ENCODE data around the gene ECT2. TPM values are rescaled to one million over a fixed set of nuclear protein-coding genes. Genes with fewer than 3 reads are reported as not detected.
"Not testable (repeated sequence)": the region's sequence is repeated elsewhere in the genome, so short reads cannot be mapped to it uniquely, and the experiment has no call there.

ECT2 gene
- total RNA-seq, 1 donor from 2014 or later: 4.2 TPM

GRCh38 chr3:172844428-172844827, 93.9 kb downstream of the ECT2 start:
- ATAC-seq (ENCODE audit: poor library complexity): no peak
- no peak for DNase-seq
- intact Hi-C loops (cut with DNase I): no loop called here

- intact Hi-C loops (cut with DNase I): no loop called here
- no peak for ATAC-seq (ENCODE audit: poor library complexity)
Measured at GRCh38 chr3:172846103-172846561, 95.6 kb downstream of the ECT2 start.

GRCh38 chr3:172846706-172847105, 96.2 kb downstream of the ECT2 start:
- DNase-seq (no peak), ATAC-seq (ENCODE audit: poor library complexity) (no peak)
- intact Hi-C loops (cut with DNase I): no loop called here

More at GRCh38 chr3:172846103-172846561, 95.6 kb downstream of the ECT2 start:
- no peak for DNase-seq

DNA sequence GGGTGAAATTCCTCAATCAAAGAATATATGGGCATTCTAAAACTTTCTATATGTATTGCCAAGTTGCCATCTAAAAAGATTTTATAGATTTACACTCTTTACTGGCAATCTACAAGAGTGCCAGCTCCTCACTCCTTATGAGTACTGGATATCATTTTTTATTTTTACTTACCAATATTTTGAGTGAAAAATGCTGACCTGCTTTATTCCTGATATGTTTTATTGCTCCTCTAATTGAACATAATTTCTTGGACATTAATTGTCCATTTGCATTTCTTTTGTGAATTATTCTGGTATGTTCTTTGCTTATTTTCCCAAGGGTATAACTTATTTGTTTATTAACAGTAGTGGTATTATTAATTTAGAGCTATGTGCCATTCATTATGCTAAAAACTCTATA, 96.8 kb downstream of the ECT2 start:
- ATAC-seq (ENCODE audit: poor library complexity) (no peak), DNase-seq (no peak)
- intact Hi-C loops (cut with DNase I): no loop called here

DNA sequence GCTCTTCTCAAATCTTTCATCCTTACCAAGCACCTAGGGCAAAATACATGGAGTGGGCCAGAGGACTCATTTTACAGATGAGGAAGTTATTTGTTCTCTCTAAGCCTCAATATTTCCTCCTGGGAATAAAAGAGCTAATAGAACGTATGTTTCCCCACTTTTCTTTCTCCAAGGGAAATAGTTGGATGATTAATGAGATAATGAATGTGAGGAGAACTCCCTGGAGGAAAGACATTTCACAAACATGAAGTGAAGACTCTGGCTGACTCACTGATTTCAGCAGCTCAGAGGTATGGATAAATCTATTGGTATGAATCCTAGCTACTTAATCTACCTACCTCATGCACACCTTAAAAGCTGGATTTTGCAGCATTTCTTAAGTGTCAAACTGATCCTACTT, 98.4 kb downstream of the ECT2 start:
- no peak for ATAC-seq (ENCODE audit: poor library complexity)
- no peak for DNase-seq
- intact Hi-C loops (cut with DNase I): no loop called here

GRCh38 chr3:172853005-172853404, 102.5 kb downstream of the ECT2 start:
- no peak for ATAC-seq (ENCODE audit: poor library complexity)
- intact Hi-C loops (cut with DNase I): no loop called here
- DNase-seq: no peak

- intact Hi-C loops (cut with DNase I): no loop called here
- DNase-seq (no peak), ATAC-seq (ENCODE audit: poor library complexity) (no peak)
Measured at GRCh38 chr3:172853921-172854666, 103.6 kb downstream of the ECT2 start.

DNA sequence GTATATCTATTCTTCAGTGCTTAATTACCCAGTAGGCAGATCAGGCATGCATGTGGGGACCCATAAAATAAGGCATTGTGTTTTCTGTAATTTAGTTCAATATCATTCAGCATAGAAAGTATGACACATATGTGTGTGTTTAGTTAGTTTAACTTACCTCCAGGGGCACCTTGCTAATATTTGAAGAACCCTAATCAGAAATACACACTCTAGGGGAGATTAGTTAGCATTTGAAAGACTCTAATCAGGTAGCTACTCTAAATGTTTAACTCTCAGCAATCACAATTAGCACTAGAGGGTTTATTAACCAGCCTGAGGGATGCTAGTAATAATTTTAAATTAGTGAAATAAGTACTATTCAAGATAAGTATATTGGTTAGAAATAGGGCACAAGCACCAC, 104.5 kb downstream of the ECT2 start:
- DNase-seq (no peak), ATAC-seq (ENCODE audit: poor library complexity) (no peak)
- intact Hi-C loops (cut with DNase I): no loop called here

DNA sequence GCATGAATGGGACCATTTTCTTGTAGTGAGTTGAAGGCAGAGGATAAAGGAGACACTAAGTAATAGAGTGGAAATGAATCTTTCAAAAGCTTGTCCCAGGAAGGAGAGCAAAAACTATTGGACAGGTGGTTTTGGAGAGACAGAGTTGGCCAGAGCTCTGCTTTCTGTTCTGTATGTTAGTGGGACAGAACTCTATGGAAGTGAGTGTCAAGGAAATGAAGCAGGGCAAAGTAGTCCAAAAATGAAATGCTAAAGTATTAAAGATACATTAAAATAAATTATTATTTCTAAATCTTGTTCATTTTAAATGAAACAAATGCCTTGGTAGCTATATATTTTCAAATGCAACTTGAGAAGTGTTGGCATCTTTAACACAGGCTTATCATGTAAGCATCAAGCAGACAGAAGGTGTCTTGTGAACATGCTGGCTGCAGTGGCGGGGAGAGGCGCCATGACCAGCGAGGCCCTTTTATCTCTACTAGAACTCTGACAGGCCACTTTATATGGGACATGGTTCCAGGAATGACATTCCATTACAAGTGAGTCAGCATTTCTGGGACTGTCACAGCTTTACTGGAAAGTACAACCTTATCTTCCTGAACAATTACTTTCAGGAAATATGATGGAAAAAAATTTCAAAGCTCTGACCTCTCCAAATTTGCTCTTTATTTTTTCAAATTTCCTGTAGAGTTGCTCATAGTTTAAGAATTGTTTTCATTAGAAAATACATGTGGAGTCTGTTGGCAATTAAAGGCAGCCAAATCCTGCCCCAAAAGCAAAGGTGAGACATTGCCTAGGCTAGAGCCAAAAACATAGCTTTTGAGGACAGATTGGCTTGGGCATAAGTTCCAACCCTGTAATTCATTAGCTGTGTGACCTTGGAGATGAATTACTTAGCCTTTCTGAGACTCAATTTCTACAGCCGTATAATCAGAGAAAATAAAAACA, 106.5 kb downstream of the ECT2 start:
- DNase-seq (peak; percentile 70), ATAC-seq (ENCODE audit: poor library complexity) (peak; percentile 98)
- intact Hi-C loops (cut with DNase I): no loop called here

- intact Hi-C loops (cut with DNase I): no loop called here
- no peak for DNase-seq
- ATAC-seq (ENCODE audit: poor library complexity): no peak
Measured at GRCh38 chr3:172859041-172859440, 108.5 kb downstream of the ECT2 start.

DNA sequence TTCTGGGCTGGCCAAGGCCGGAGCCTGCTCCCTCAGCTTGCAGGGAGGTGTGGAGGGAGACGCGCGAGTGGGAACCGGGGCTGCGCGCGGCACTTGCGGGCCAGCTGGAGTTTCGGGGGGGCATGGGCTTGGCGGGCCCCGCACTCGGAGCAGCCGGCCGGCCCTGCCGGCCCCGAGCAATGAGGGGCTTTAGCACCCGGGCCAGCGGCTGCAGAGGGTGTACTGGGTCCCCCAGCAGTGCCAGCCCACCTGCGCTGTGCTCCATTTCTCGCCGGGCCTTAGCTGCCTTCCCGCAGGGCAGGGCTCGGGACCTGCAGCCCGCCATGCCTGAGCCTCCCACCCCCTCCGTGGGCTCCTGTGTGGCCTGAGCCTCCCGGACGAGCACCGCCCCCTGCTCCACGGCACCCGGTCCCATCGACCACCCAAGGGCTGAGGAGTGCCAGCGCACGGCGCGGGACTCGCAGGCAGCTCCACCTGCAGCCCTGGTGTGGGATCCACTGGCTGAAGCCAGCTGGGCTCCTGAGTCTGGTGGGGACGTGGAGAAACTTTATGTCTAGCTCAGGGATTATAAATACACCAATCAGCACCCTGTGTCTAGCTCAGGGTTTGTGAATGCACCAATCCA, 116.3 kb downstream of the ECT2 start:
- DNase-seq; ATAC-seq (ENCODE audit: poor library complexity); intact Hi-C loops (cut with DNase I): not testable (repeated sequence)

DNA sequence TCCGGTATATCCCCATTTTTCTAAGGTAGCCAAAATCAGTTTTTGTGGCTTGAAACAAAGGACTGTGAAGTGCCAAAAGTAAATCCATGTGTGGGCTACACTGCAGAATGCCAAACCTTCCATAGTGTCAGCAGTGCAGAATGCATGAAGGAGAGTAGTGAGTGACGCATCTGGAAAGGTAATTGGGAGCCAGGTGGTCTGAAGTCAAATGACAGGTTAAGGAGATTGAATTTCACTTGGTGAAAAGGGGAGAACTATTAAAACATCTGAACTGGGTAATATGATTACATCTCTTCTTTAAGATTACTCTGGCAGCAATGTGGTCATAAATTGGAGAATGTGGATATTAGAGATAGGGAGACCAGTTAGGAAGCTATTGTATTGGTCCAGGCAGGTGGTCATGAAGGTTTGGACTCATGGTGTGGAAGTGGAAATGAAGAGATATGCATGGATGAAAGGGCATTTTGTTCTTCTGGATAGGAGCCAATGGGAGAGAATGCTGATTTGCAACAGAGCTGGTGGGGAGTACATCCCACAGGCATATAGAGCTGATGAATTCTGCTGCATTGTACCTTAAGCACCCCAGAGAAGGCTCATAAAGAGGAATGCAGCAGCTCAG, 118.2 kb downstream of the ECT2 start:
- DNase-seq (no peak), ATAC-seq (ENCODE audit: poor library complexity) (no peak)
- intact Hi-C loops (cut with DNase I): no loop called here

GRCh38 chr3:172869368-172869771, 118.8 kb downstream of the ECT2 start:
- intact Hi-C loops (cut with DNase I): no loop called here
- ATAC-seq (ENCODE audit: poor library complexity) (peak; percentile 68), DNase-seq (no peak)

DNA sequence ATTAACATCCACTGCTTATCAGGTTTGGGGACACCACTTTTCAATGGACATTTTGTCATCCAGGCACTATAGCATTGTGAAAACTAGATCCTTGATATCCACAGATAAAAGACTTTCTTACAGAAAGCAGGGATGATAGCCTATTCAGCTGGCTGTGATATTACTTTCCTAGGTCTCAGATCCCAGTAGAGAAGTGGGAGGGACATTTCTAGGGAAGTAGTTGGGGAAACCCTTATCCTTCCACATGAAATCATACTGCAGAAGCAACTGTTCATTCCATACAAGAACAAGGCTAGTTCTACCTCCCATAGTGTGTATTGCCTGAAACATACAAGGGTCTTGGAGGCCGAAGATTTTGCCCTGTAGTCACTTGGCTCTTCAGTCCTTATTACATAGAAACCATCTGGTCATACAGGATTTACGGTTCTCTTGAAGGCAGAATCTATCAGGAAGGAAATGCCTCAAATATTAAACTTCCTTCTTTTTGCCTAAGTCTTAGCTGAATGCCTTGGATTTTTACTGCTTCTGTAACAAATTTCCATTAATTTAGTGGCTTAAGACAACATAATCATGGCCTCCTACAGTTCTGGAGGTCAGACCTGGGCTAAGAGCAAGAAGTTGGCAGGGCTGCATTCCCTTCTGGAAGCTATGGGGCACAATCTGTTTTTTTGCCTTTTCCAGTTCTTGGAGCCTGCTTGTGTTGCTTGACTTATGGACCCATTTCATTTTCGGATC, 119.4 kb downstream of the ECT2 start:
- DNase-seq (no peak), ATAC-seq (ENCODE audit: poor library complexity) (peak; percentile 51)
- intact Hi-C loops (cut with DNase I): no loop called here

Measured in Right ventricle myocardium superior (tissue), 1 donor.